HepG2 (cell line): Measurements from ENCODE around the gene NYAP1. TPM values are rescaled to one million over a fixed set of nuclear protein-coding genes. Genes with fewer than 3 reads are reported as not detected.

Experiments
- BRD4 ChIP-seq: sonication (generic); formaldehyde crosslinking; IDR thresholded peaks from 2 replicates; pipeline ENCODE4 v1.4.0; 2020; ENCODE audit warnings: missing genetic modification reagents
- FOSL2 ChIP-seq: sonication (generic); formaldehyde crosslinking; IDR thresholded peaks from 2 replicates; pipeline ENCODE4 v1.4.0; 2020; ENCODE audit warnings: missing genetic modification reagents
- HMGXB4 ChIP-seq, 2 experiments: sonication (generic) in 1 of 2; formaldehyde crosslinking in 1 of 2; IDR thresholded peaks; 2 replicates each; pipeline versions ENCODE4 v1.4.0 to v1.6.1; 2018 to 2020; ENCODE audit warnings: missing genetic modification reagents in 2 of 2, borderline replicate concordance in 1 of 2, low read depth in 1 of 2, mild to moderate bottlenecking in 1 of 2, missing biosample characterization in 1 of 2
- MAX ChIP-seq: IDR thresholded peaks from 2 replicates; pipeline ENCODE4 v1.6.1; 2012; ENCODE audit warnings: inconsistent platforms
- MED8 ChIP-seq: sonication (generic); formaldehyde crosslinking; IDR thresholded peaks from 2 replicates; pipeline ENCODE4 v1.8.1; 2023; ENCODE audit warnings: mild to moderate bottlenecking, missing genetic modification reagents; ENCODE audit not compliant: insufficient replicate concordance
- PHB2 ChIP-seq: fragments of 450-650 bp; IDR thresholded peaks from 2 replicates; pipeline ENCODE4 v1.6.1; 2018; ENCODE audit not compliant: partially characterized antibody
- TCF12 ChIP-seq, 2 experiments: fragments of 450-650 bp in 1 of 2; sonication (generic) in 1 of 2; formaldehyde crosslinking in 1 of 2; IDR thresholded peaks; 2 replicates each; pipeline versions ENCODE4 v1.6.1 to v1.8.0; 2017 to 2022; ENCODE audit warnings: antibody characterized with exemption in 1 of 2, mild to moderate bottlenecking in 1 of 2, missing genetic modification reagents in 1 of 2, moderate library complexity in 1 of 2
- TFDP1 ChIP-seq: IDR thresholded peaks from 2 replicates; pipeline ENCODE4 v1.6.1; 2016; ENCODE audit warnings: missing compliant biosample characterization, missing genetic modification reagents, borderline replicate concordance
- ZBTB49 ChIP-seq: sonication (generic); formaldehyde crosslinking; IDR thresholded peaks from 2 replicates; pipeline ENCODE4 v1.4.0; 2020; ENCODE audit warnings: missing genetic modification reagents, borderline replicate concordance
- ZEB1 ChIP-seq: IDR thresholded peaks from 2 replicates; pipeline ENCODE4 v1.6.1; 2012; ENCODE audit warnings: mild to moderate bottlenecking, low read depth, inconsistent platforms; ENCODE audit not compliant: insufficient replicate concordance
- ZFP91 ChIP-seq: sonication (generic); formaldehyde crosslinking; IDR thresholded peaks from 2 replicates; pipeline ENCODE4 v1.9.0; 2022; ENCODE audit warnings: missing genetic modification reagents, mild to moderate bottlenecking, borderline replicate concordance
- ZNF138 ChIP-seq: sonication (generic); formaldehyde crosslinking; IDR thresholded peaks from 2 replicates; pipeline ENCODE4 v1.5.0; 2020; ENCODE audit warnings: mild to moderate bottlenecking, low read depth, missing genetic modification reagents
- ZNF281 ChIP-seq: sonication (generic); formaldehyde crosslinking; IDR thresholded peaks from 2 replicates; pipeline ENCODE4 v1.4.0; 2020; ENCODE audit warnings: missing genetic modification reagents, borderline replicate concordance
- ZNF329 ChIP-seq: sonication (generic); formaldehyde crosslinking; IDR thresholded peaks from 2 replicates; pipeline ENCODE4 v1.9.0; 2021; ENCODE audit warnings: low read depth, mild to moderate bottlenecking, missing genetic modification reagents
- ZNF7 ChIP-seq: IDR thresholded peaks from 2 replicates; pipeline ENCODE4 v1.6.1; 2016; ENCODE audit warnings: missing biosample characterization, missing genetic modification reagents
- ZSCAN30 ChIP-seq: sonication (generic); formaldehyde crosslinking; IDR thresholded peaks from 2 replicates; pipeline ENCODE4 v1.5.0; 2020; ENCODE audit warnings: mild to moderate bottlenecking, missing genetic modification reagents
- polyA plus RNA-seq, 8 experiments: library from polyadenylated mRNA; depleted of rRNA in 3 of 8; stranded (reverse) in 7 of 8; unstranded in 1 of 8; fragments of >200 nt; fragmentation: Illumina TruSeq in 4 of 8; extraction: Trizol in 4 of 8; gene quantifications; 2 replicates each; pipeline versions ENCODE4 v1.2.1 to v1.2.3, GENCODE V29; 2011 to 2016; ENCODE audit warnings: low read depth in 4 of 8, missing spikeins in 1 of 8, mixed read lengths in 1 of 8; ENCODE audit not compliant: insufficient read depth in 1 of 8
- total RNA-seq, 5 experiments: library from RNA; depleted of rRNA; stranded (reverse); fragments of >200 nt; fragmentation: Illumina TruSeq; extraction: Trizol; gene quantifications; 2 replicates each; pipeline ENCODE4 v1.2.3, GENCODE V29; 2016; ENCODE audit warnings: low read depth in 1 of 5

The NYAP1 gene
- total and polyA plus RNA-seq, 2 of the 13 experiments (the other 11 are each of a cell fraction or from before 2014, with no cell fraction given): 0.15 to 0.46 TPM

GRCh38 chr7:100444311-100445278 is 39.1 kb upstream of the NYAP1 start (continued):
- TF ChIP-seq HMGXB4 (CRISPR knock-in tag; IDR thresholded peaks at IDR 0.05; ENCODE audit: borderline replicate concordance in 1 of 2, low read depth in 1 of 2): peak; percentile 31 to 73; a peak in 1 of 4 replicates
- no peak for TF ChIP-seq ZEB1
- TF ChIP-seq BRD4 (CRISPR knock-in tag): no peak
- peak; percentile 39; the same call in 1 of the 2 replicates for TF ChIP-seq ZFP91 (CRISPR knock-in tag)
- peak; percentile 68; the same call in 1 of the 2 replicates for TF ChIP-seq TFDP1 (CRISPR knock-in tag)
- no peak for TF ChIP-seq ZNF281
- TF ChIP-seq ZNF7 (CRISPR knock-in tag): no peak
- no peak; the same call in 1 of the 2 replicates for TF ChIP-seq ZNF329 (CRISPR knock-in tag)
- no peak for TF ChIP-seq ZNF138
- no peak for TF ChIP-seq TCF12 (IDR thresholded peaks at IDR 0.05)
- TF ChIP-seq TCF12 (CRISPR knock-in tag; IDR thresholded peaks at IDR 0.05): peak; percentile 54; the same call in 1 of the 2 replicates
- no peak for TF ChIP-seq PHB2
- no peak for TF ChIP-seq ZSCAN30 (CRISPR knock-in tag)
- peak; percentile 62 for TF ChIP-seq MED8 (CRISPR knock-in tag)
- TF ChIP-seq ZBTB49 (CRISPR knock-in tag): no peak
- peak; percentile 93 for TF ChIP-seq FOSL2 (CRISPR knock-in tag)
- peak; percentile 91 for TF ChIP-seq MAX
